Measurements from ENCODE around the gene CIPC.

The CIPC gene

DNA sequence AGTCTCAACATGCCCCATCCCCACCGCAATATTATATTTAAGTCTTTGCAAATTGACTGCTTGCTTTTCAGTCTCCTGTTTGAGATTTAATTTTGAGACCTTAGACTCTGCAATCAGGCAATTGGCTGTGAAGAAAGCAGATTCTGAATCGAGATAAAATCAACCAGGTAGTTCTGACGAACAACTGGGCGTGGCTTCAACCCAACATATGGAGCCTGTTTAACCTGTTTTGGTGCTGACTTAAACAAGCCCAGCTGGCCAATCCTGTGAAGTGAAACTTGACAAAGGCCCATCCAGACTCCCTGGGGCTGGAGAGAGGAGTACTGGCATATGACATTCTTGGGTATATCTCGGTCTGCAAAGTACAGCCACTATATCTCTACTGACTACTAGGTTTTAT is 9.8 kb upstream of the CIPC start:
- Histone ChIP-seq H3K36me3 (ENCODE audit: control insufficient read depth in 2 of 2, insufficient read depth in 2 of 2, low read length in 2 of 2) (no peaks in the 10 kb centered on the region), H3K9ac (ENCODE audit: low read length in 2 of 2) (no peak overlapping the region), H3K4me1 (ENCODE audit: control insufficient read depth, insufficient read depth, low read length) (no peaks in the 10 kb centered on the region), H3K27me3 (ENCODE audit: control insufficient read depth in 1 of 2, insufficient read depth in 2 of 2, low read length in 2 of 2) (no peaks in the 10 kb centered on the region), H3K9me3 (ENCODE audit: control insufficient read depth in 2 of 2, low read length in 2 of 2) (no peaks in the 10 kb centered on the region), H3K4me3 (ENCODE audit: low read length in 2 of 2) (no peak overlapping the region), H3K27ac (ENCODE audit: low read length) (no peak overlapping the region)

DNA sequence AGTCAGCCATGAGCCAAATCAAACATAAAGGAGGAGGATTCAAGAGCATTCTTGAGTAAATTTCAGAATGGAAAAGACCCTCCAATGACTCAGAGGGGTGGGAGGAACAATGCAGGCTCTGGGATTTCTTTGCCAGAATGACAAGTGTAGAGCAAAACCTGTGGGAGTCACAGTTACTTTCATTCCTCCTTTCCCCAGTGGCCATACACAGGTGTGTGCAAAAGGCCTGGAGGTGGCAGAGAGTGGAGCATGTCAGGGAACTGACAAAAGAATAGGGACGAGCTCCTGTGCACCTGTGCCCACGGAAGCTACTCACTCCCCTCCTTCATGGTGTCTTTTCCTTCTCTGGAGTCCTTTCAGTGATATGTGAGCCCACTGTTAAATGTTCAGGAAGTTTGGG is 9.4 kb upstream of the CIPC start:
- no peak overlapping the region for H3K27ac ChIP-seq (ENCODE audit: low read length)

DNA sequence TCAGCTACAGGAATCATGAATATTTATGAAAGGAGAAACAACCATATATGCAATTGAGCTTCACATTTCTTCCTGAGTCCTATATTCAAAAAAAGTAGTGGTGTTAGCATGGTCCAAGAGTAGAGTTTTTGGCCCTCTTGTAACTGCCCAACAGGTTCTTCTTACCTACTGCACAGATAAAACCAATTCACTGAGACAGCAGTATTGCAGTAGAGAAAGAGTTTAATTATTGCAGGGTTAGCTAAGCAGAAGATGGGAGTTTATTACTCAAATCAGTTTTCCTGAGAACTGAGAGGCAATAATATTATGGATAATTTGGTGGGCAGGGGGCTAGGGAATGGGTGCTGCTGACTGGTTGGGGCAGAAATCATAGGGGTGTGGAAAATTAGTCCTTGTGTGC is 6.5 kb upstream of the CIPC start:
- Histone ChIP-seq H3K36me3 (ENCODE audit: control insufficient read depth in 2 of 2, insufficient read depth in 2 of 2, low read length in 2 of 2) (no peaks in the 10 kb centered on the region), H3K4me3 (ENCODE audit: low read length in 2 of 2) (no peak overlapping the region), H3K27me3 (ENCODE audit: control insufficient read depth in 1 of 2, insufficient read depth in 2 of 2, low read length in 2 of 2) (no peaks in the 10 kb centered on the region), H3K9me3 (ENCODE audit: control insufficient read depth in 2 of 2, low read length in 2 of 2) (no peaks in the 10 kb centered on the region), H3K9ac (ENCODE audit: low read length in 2 of 2) (no peak overlapping the region), H3K4me1 (ENCODE audit: control insufficient read depth, insufficient read depth, low read length) (no peaks in the 10 kb centered on the region), H3K27ac (ENCODE audit: low read length) (no peak overlapping the region)

More for the DNA sequence above, 9.4 kb upstream of the CIPC start:
- Histone ChIP-seq H3K27me3 (ENCODE audit: control insufficient read depth in 1 of 2, insufficient read depth in 2 of 2, low read length in 2 of 2) (no peaks in the 10 kb centered on the region), H3K4me3 (ENCODE audit: low read length in 2 of 2) (no peak overlapping the region), H3K9me3 (ENCODE audit: control insufficient read depth in 2 of 2, low read length in 2 of 2) (no peaks in the 10 kb centered on the region), H3K9ac (ENCODE audit: low read length in 2 of 2) (no peak overlapping the region), H3K4me1 (ENCODE audit: control insufficient read depth, insufficient read depth, low read length) (no peaks in the 10 kb centered on the region), H3K36me3 (ENCODE audit: control insufficient read depth in 2 of 2, insufficient read depth in 2 of 2, low read length in 2 of 2) (no peaks in the 10 kb centered on the region)

DNA sequence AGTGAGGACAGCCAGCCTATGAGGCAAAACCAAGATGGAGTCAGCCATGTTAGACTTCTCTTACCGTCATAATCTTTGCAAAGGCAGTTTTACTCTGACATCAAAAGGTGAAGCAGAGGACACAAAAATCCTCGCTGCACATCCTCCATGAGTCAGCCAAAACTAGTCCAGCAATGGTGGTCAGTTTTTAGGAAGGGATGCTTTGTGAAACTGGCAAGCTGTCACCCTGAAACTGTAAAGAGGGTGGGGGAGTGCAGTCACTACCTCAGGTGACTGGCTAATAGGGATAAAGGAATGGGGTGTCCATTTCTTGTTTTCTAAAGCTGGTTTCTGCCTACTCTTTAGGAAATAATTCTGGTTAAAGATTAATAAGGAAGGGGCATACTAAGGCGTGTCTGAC is 5.4 kb upstream of the CIPC start:
- Histone ChIP-seq H3K27me3 (ENCODE audit: control insufficient read depth in 1 of 2, insufficient read depth in 2 of 2, low read length in 2 of 2) (no peaks in the 10 kb centered on the region), H3K27ac (ENCODE audit: low read length) (no peak overlapping the region), H3K4me1 (ENCODE audit: control insufficient read depth, insufficient read depth, low read length) (peaks cover 6% of the 10 kb centered on the region), H3K36me3 (ENCODE audit: control insufficient read depth in 2 of 2, insufficient read depth in 2 of 2, low read length in 2 of 2) (no peaks in the 10 kb centered on the region), H3K9ac (ENCODE audit: low read length in 2 of 2) (no peak overlapping the region), H3K9me3 (ENCODE audit: control insufficient read depth in 2 of 2, low read length in 2 of 2) (no peaks in the 10 kb centered on the region), H3K4me3 (ENCODE audit: low read length in 2 of 2) (no peak overlapping the region)

GRCh38 chr14:77094672-77095284 is 3.3 kb upstream of the CIPC start:
- Histone ChIP-seq H3K9ac (ENCODE audit: low read length in 2 of 2) (no peak overlapping the region), H3K9me3 (ENCODE audit: control insufficient read depth in 2 of 2, low read length in 2 of 2) (no peaks in the 10 kb centered on the region), H3K4me3 (ENCODE audit: low read length in 2 of 2) (no peak overlapping the region), H3K27me3 (ENCODE audit: control insufficient read depth in 1 of 2, insufficient read depth in 2 of 2, low read length in 2 of 2) (no peaks in the 10 kb centered on the region), H3K36me3 (ENCODE audit: control insufficient read depth in 2 of 2, insufficient read depth in 2 of 2, low read length in 2 of 2) (no peaks in the 10 kb centered on the region), H3K4me1 (ENCODE audit: control insufficient read depth, insufficient read depth, low read length) (peaks cover 10% of the 10 kb centered on the region), H3K27ac (ENCODE audit: low read length) (no peak overlapping the region)

DNA sequence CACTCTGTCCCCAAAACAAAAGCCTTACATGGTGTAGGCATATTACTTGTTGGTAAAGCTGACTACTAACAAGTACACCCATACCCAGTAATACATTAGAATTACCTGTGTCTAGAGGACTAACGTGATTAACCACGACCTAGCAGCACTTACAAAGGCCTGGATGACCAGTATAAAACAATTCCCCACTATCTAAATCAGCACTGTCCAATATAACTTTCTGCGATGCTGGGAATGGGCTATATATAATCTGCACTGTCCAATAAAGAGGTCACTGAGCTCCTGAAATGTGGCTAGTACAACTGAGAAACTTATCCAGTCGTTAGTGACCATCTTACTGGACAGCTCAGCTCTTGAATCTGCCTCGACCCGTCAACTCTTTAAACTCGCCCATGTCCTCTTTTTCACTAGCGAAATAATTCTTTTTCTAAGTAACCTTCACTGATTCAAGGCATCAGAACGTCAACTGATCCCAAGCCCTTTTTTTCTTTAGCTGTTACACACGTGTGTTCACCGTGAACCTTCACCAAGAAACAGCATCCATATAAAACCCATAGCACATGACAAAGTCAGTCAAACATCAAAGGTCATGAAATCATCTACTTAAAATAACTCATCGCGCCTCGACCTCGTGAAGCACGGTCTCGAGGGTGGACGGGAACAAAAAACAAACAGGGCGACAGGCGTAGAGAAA is 905 bp upstream of the CIPC start:
- Histone ChIP-seq H3K4me3 (ENCODE audit: low read length in 2 of 2) (peak overlapping the region; percentile 87 to 99), H3K9me3 (ENCODE audit: control insufficient read depth in 2 of 2, low read length in 2 of 2) (no peaks in the 10 kb centered on the region)

GRCh38 chr14:77098529-77099353 is 683 bp downstream of the CIPC start:
- no peaks in the 10 kb centered on the region for H3K27me3 ChIP-seq (ENCODE audit: control insufficient read depth in 1 of 2, insufficient read depth in 2 of 2, low read length in 2 of 2)
- H3K9ac ChIP-seq (ENCODE audit: low read length in 2 of 2) = peak overlapping the region; percentile 97 to 99
- H3K4me1 ChIP-seq (ENCODE audit: control insufficient read depth, insufficient read depth, low read length) = peaks cover 32% of the 10 kb centered on the region
- no peaks in the 10 kb centered on the region for H3K9me3 ChIP-seq (ENCODE audit: control insufficient read depth in 2 of 2, low read length in 2 of 2)
- H3K27ac ChIP-seq (ENCODE audit: low read length) = peak overlapping the region; percentile 97
- H3K4me3 ChIP-seq (ENCODE audit: low read length in 2 of 2) = peak overlapping the region; percentile 96 to 99
- no peaks in the 10 kb centered on the region for H3K36me3 ChIP-seq (ENCODE audit: control insufficient read depth in 2 of 2, insufficient read depth in 2 of 2, low read length in 2 of 2)

More for the DNA sequence above, 905 bp upstream of the CIPC start:
- Histone ChIP-seq H3K9ac (ENCODE audit: low read length in 2 of 2) (peak overlapping the region; percentile 90 to 91), H3K27ac (ENCODE audit: low read length) (peak overlapping the region; percentile 97), H3K27me3 (ENCODE audit: control insufficient read depth in 1 of 2, insufficient read depth in 2 of 2, low read length in 2 of 2) (no peaks in the 10 kb centered on the region), H3K4me1 (ENCODE audit: control insufficient read depth, insufficient read depth, low read length) (peaks cover 25% of the 10 kb centered on the region), H3K36me3 (ENCODE audit: control insufficient read depth in 2 of 2, insufficient read depth in 2 of 2, low read length in 2 of 2) (no peaks in the 10 kb centered on the region)

DNA sequence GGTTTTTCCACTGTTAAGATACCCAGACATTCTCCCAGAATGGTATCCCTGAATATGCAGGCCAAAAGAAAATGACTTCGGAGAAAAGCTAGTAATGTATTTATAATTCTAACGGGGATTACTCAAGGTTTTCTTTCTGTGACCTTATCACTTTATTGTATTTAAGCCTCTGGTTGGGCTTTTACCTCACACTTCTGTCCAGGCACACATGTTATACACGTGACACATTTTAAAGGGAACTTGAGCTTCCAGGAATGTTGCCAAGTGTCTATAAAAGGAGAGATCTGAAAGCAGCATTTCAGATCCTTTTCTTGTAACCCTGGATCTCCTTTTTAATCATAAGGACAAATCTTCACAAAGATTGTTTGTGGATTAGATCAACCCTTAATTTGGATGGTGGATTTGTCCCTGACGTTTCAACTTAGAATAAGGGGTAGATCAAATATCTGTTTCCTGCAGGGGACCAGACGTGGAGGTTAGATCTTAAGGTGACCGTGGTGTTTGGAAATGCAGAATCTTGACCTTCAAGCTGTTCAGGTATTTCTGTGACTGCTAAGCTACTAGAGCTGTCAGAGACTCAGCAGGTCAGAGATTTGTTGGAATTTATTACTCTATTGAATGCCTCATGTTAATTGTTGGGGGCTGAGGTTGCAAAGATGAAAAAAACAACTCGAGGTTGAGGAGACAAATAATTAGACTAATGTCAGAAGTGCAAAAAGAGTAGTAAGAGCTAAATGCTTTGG is 1.5 kb downstream of the CIPC start:
- peak overlapping the region; percentile 97 to 99 for H3K9ac ChIP-seq (ENCODE audit: low read length in 2 of 2)
- H3K9me3 ChIP-seq (ENCODE audit: control insufficient read depth in 2 of 2, low read length in 2 of 2) = no peaks in the 10 kb centered on the region
- H3K4me3 ChIP-seq (ENCODE audit: low read length in 2 of 2) = peak overlapping the region; percentile 96 to 99
- H3K36me3 ChIP-seq (ENCODE audit: control insufficient read depth in 2 of 2, insufficient read depth in 2 of 2, low read length in 2 of 2) = no peaks in the 10 kb centered on the region
- peak overlapping the region; percentile 97 for H3K27ac ChIP-seq (ENCODE audit: low read length)
- H3K4me1 ChIP-seq (ENCODE audit: control insufficient read depth, insufficient read depth, low read length) = peaks cover 39% of the 10 kb centered on the region
- H3K27me3 ChIP-seq (ENCODE audit: control insufficient read depth in 1 of 2, insufficient read depth in 2 of 2, low read length in 2 of 2) = no peaks in the 10 kb centered on the region

GRCh38 chr14:77100961-77101360 is 2.9 kb downstream of the CIPC start:
- Histone ChIP-seq H3K36me3 (ENCODE audit: control insufficient read depth in 2 of 2, insufficient read depth in 2 of 2, low read length in 2 of 2) (no peaks in the 10 kb centered on the region), H3K4me1 (ENCODE audit: control insufficient read depth, insufficient read depth, low read length) (peaks cover 44% of the 10 kb centered on the region), H3K9ac (ENCODE audit: low read length in 2 of 2) (peak overlapping the region in 1 of 2 donors; percentile 5), H3K9me3 (ENCODE audit: control insufficient read depth in 2 of 2, low read length in 2 of 2) (no peaks in the 10 kb centered on the region), H3K27me3 (ENCODE audit: control insufficient read depth in 1 of 2, insufficient read depth in 2 of 2, low read length in 2 of 2) (no peaks in the 10 kb centered on the region), H3K27ac (ENCODE audit: low read length) (no peak overlapping the region), H3K4me3 (ENCODE audit: low read length in 2 of 2) (no peak overlapping the region)

- H3K27ac ChIP-seq (ENCODE audit: low read length) = no peak overlapping the region
- peaks cover under 1 to 2% of the 10 kb centered on the region in 2 donors for H3K36me3 ChIP-seq (ENCODE audit: control insufficient read depth in 2 of 2, insufficient read depth in 2 of 2, low read length in 2 of 2)
- peaks cover 39% of the 10 kb centered on the region for H3K4me1 ChIP-seq (ENCODE audit: control insufficient read depth, insufficient read depth, low read length)
- H3K9ac ChIP-seq (ENCODE audit: low read length in 2 of 2) = no peak overlapping the region
- no peaks in the 10 kb centered on the region for H3K9me3 ChIP-seq (ENCODE audit: control insufficient read depth in 2 of 2, low read length in 2 of 2)
- H3K27me3 ChIP-seq (ENCODE audit: control insufficient read depth in 1 of 2, insufficient read depth in 2 of 2, low read length in 2 of 2) = no peaks in the 10 kb centered on the region
- no peak overlapping the region for H3K4me3 ChIP-seq (ENCODE audit: low read length in 2 of 2)
Observed at GRCh38 chr14:77102154-77102553, 4.1 kb downstream of the CIPC start.

Measured in stomach smooth muscle (tissue), 2 donors.